HCT116 (cell line): ENCODE measurements around the gene TNNC1. TPM values are rescaled to one million over a fixed set of nuclear protein-coding genes. Genes with fewer than 3 reads are reported as not detected.

Source experiments
- ATAC-seq: fragments of 200-7000 bp; cut with Tn5 transposase; 2 replicates; pipeline ENCODE4 v1.9.1; 2020; ENCODE audit warnings: mild to moderate bottlenecking, moderate library complexity
- BruUV-seq: library from RNA; stranded (reverse); fragments of 400-500 nt; replicated peaks from 2 replicates; lab custom pipeline; 2021; lab: Mats Ljungman, UMichigan
- CTCF ChIA-PET: fragments of 300-600 bp; sonication (Branson Sonifier 250); formaldehyde crosslinking; loops from one replicate; lab custom pipeline; 2021; ENCODE audit warnings: antibody characterized with exemption; lab: Charles Lee
- POLR2A ChIA-PET: fragments of 300-600, 350-600 bp; sonication (Branson Sonifier 250); formaldehyde crosslinking; loops from one replicate; lab custom pipeline; 2021; ENCODE audit warnings: antibody characterized with exemption; lab: Charles Lee
- RAD21 ChIA-PET, 2 experiments: fragments of 300-600 bp; sonication (Branson Sonifier 250); formaldehyde crosslinking; loops; one replicate each; lab custom pipeline; 2023; ENCODE audit warnings: low total read pairs in 2 of 2; ENCODE audit not compliant: uncharacterized antibody in 2 of 2, unreplicated experiment in 2 of 2, low non-redundant PET in 1 of 2; lab: Charles Lee
- DNase-seq: peaks from one replicate; pipeline ENCODE4 v3.0.0-alpha.2; 2010; ENCODE audit warnings: low read depth, low spot score
- H2AFZ ChIP-seq: fragments of 200-600 bp; shearing (Covaris generic), sonication (generic); 2 replicates; pipeline ENCODE4 v1.6.1; 2017; ENCODE audit warnings: low read depth, mixed run types, mixed read lengths, antibody characterized with exemption, low read length; ENCODE audit not compliant: poor library complexity, severe bottlenecking
- H3K27ac ChIP-seq: 2 replicates; pipeline ENCODE4 v1.5.1; 2012; ENCODE audit warnings: low read depth, low read length
- H3K27me3 ChIP-seq: fragments of 200-600 bp; sonication (generic); 2 replicates; pipeline ENCODE4 v1.6.1; 2016; ENCODE audit warnings: mixed run types, low read length, mixed read lengths; ENCODE audit not compliant: insufficient read depth
- H3K36me3 ChIP-seq, 2 experiments: fragments of 200-500 bp in 1 of 2; fragments of 200-600 bp in 1 of 2; sonication (Bioruptor generic) in 1 of 2; sonication (generic) in 1 of 2; 2 replicates each; pipeline versions ENCODE4 v1.5.1 to v1.6.1; 2014 to 2016; ENCODE audit warnings: low read length in 2 of 2, inconsistent platforms in 1 of 2, mixed read lengths in 1 of 2, mixed run types in 1 of 2; ENCODE audit not compliant: insufficient read depth in 2 of 2, control insufficient read depth in 1 of 2
- H3K4me1 ChIP-seq, 2 experiments: fragments of 200-600 bp in 1 of 2; sonication (generic) in 1 of 2; 2 replicates each; pipeline versions ENCODE4 v1.5.1 to v1.6.1; 2012 to 2017; ENCODE audit warnings: low read length in 2 of 2, inconsistent platforms in 1 of 2, mild to moderate bottlenecking in 1 of 2, mixed read lengths in 1 of 2, mixed run types in 1 of 2, moderate library complexity in 1 of 2; ENCODE audit not compliant: insufficient read depth in 2 of 2, control insufficient read depth in 1 of 2
- H3K4me2 ChIP-seq: fragments of 200-600 bp; sonication (generic); 2 replicates; pipeline ENCODE4 v1.6.1; 2017; ENCODE audit warnings: mixed run types, low read length, mixed read lengths
- H3K4me3 ChIP-seq, 2 experiments: fragments of 200-600 bp in 1 of 2; sonication (generic) in 1 of 2; replicated peaks in 1 of 2; 2 replicates each; pipeline ENCODE4 v1.5.1; 2011 to 2016; ENCODE audit warnings: low read length in 2 of 2, control low read depth in 1 of 2, low read depth in 1 of 2, mild to moderate bottlenecking in 1 of 2, mixed read lengths in 1 of 2, mixed run types in 1 of 2
- H3K79me2 ChIP-seq: fragments of 200-600 bp; sonication (generic); 2 replicates; pipeline ENCODE4 v1.6.1; 2017; ENCODE audit warnings: mild to moderate bottlenecking, mixed run types, low read length, moderate library complexity, mixed read lengths; ENCODE audit not compliant: insufficient read depth
- H3K9ac ChIP-seq: fragments of 200-600 bp; sonication (generic); 2 replicates; pipeline ENCODE4 v1.6.1; 2016; ENCODE audit warnings: low read length, mixed read lengths
- H3K9me2 ChIP-seq: fragments of 200-600 bp; sonication (generic), shearing (Covaris generic); 2 replicates; pipeline ENCODE4 v1.6.1; 2017; ENCODE audit warnings: mixed run types, mild to moderate bottlenecking, moderate library complexity; ENCODE audit not compliant: insufficient read depth
- H3K9me3 ChIP-seq, 2 experiments: fragments of 200-500 bp in 1 of 2; fragments of 200-600 bp in 1 of 2; sonication (Bioruptor generic) in 1 of 2; sonication (generic) in 1 of 2; 2 replicates each; pipeline ENCODE4 v1.6.1; 2014 to 2017; ENCODE audit warnings: low read length in 2 of 2, mixed read lengths in 2 of 2, inconsistent platforms in 1 of 2, low read depth in 1 of 2, mild to moderate bottlenecking in 1 of 2, mixed run types in 1 of 2, moderate library complexity in 1 of 2; ENCODE audit not compliant: control insufficient read depth in 1 of 2, insufficient read depth in 1 of 2
- H4K20me1 ChIP-seq: fragments of 200-600 bp; sonication (generic), shearing (Covaris generic); 2 replicates; pipeline ENCODE4 v1.6.1; 2017; ENCODE audit warnings: mixed run types, mild to moderate bottlenecking, moderate library complexity; ENCODE audit not compliant: insufficient read depth
- CBX3 ChIP-seq: IDR thresholded peaks from 2 replicates; pipeline ENCODE4 v1.6.1; 2012; ENCODE audit warnings: low read depth
- ELF1 ChIP-seq: IDR thresholded peaks from 2 replicates; pipeline ENCODE4 v1.6.1; 2012; ENCODE audit warnings: low read depth, borderline replicate concordance
- EZH2 ChIP-seq: fragments of 200-600 bp; sonication (generic); IDR thresholded peaks from 2 replicates; pipeline ENCODE4 v1.6.1; 2017; ENCODE audit warnings: antibody characterized with exemption, mixed run types
- EZH2phosphoT487 ChIP-seq: fragments of 200-600 bp; IDR thresholded peaks from 2 replicates; pipeline ENCODE4 v1.6.1; 2018; ENCODE audit warnings: antibody characterized with exemption, borderline replicate concordance
- ZFX ChIP-seq: fragments of 450-650 bp; IDR thresholded peaks from 2 replicates; pipeline ENCODE4 v1.6.1; 2017
- intact Hi-C: fragments of 100-400 bp; cut with micrococcal nuclease; formaldehyde crosslinking; loops from 2 replicates; pipeline ENCODE4 v1.10.0; 2022
- total RNA-seq: library from RNA; stranded (reverse); gene quantifications from one replicate; pipeline ENCODE4 v1.2.1, GENCODE V29; 2021; ENCODE audit not compliant: unreplicated experiment
- TF ChIP-seq, protein P1 (sequence below): IDR thresholded peaks from 2 replicates; pipeline ENCODE4 v1.6.1; 2012; ENCODE audit warnings: low read depth

Gene TNNC1
- total RNA-seq, 1 experiment from 2014 or later = 2.2 TPM

DNA sequence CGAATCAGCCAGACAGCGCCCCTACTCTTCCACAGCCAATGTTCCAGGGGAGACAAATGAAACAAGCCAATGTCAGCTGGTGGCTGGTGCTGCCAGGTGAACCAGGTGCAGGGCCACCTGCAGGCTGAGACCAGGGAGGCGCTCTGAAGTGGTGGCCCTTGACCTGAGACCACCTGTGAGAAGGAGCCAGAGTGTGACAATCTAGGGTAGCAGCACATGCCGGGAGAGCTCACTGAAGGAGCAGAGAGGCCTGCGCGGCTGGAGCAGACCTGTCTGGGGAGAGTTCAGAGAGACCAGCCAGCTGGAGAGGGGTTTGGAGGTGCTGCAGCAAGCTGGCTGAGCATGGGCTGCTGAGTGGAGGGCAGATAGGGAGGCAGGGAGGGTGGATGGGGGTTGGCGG lies 40.6 kb upstream of the TNNC1 start:
- no peak overlapping the region for H3K9ac ChIP-seq
- no TSS peak for BruUV-seq

More for the DNA sequence above, 40.6 kb upstream of the TNNC1 start:
- Histone ChIP-seq H3K4me1 (no peaks in the 10 kb centered on the region), H3K27me3 (no peaks in the 10 kb centered on the region), H3K4me3 (no peak overlapping the region), H3K79me2 (no peaks in the 10 kb centered on the region), H4K20me1 (no peaks in the 10 kb centered on the region), H3K9me2 (no peaks in the 10 kb centered on the region), H3K4me2 (no peak overlapping the region), H2AFZ (no peak overlapping the region), H3K36me3 (peaks cover 0 to 21% of the 10 kb centered on the region in 2 experiments; a peak in 2 of 4 replicates)
- no peak for ATAC-seq
- CTCF ChIA-PET = no interaction called here
- RAD21 ChIA-PET = no interaction called here
- intact Hi-C loops = no loop called here
- POLR2A ChIA-PET = interaction anchor here (0.6 kb wide), 1 partner anchor 750 kb away, joined by 3 read pairs; no protein-coding TSS in a partner anchor
- DNase-seq = no peak
- TF ChIP-seq EZH2 (no peak), CBX3 (no peak), ELF1 (no peak), EZH2phosphoT487 (no peak), ZFX (no peak)
- TF ChIP-seq, protein P1, sequence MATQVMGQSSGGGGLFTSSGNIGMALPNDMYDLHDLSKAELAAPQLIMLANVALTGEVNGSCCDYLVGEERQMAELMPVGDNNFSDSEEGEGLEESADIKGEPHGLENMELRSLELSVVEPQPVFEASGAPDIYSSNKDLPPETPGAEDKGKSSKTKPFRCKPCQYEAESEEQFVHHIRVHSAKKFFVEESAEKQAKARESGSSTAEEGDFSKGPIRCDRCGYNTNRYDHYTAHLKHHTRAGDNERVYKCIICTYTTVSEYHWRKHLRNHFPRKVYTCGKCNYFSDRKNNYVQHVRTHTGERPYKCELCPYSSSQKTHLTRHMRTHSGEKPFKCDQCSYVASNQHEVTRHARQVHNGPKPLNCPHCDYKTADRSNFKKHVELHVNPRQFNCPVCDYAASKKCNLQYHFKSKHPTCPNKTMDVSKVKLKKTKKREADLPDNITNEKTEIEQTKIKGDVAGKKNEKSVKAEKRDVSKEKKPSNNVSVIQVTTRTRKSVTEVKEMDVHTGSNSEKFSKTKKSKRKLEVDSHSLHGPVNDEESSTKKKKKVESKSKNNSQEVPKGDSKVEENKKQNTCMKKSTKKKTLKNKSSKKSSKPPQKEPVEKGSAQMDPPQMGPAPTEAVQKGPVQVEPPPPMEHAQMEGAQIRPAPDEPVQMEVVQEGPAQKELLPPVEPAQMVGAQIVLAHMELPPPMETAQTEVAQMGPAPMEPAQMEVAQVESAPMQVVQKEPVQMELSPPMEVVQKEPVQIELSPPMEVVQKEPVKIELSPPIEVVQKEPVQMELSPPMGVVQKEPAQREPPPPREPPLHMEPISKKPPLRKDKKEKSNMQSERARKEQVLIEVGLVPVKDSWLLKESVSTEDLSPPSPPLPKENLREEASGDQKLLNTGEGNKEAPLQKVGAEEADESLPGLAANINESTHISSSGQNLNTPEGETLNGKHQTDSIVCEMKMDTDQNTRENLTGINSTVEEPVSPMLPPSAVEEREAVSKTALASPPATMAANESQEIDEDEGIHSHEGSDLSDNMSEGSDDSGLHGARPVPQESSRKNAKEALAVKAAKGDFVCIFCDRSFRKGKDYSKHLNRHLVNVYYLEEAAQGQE = no peak
- TF ChIP-seq, all 23 proteins: peak for 0
- no peak overlapping the region for H3K27ac ChIP-seq
- no peaks in the 10 kb centered on the region for H3K9me3 ChIP-seq
